Measurements from ENCODE around the gene HSF2. TPM values are rescaled to one million over a fixed set of nuclear protein-coding genes. Genes with fewer than 3 reads are reported as not detected.

HSF2 gene
- total RNA-seq, 1 donor from 2014 or later = 10.3 TPM

DNA sequence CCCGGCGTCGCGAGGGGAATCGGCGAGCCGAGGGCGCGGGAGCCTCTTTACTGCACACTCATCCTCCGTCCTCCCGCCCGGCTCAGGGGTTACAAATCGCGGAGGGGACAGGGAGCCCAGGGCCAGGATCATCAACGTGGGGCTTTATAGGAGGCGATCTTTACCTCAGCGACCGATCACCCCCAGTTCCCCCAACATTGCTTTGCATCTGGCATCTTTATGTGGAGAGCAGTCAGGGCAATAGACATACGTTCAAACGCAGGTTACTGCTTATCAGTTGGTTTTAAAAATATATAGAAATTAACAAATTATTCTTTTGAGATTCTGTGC, 634 bp downstream of the HSF2 start:
- DNase-seq (ENCODE audit: low spot score) = peak; percentile 42

DNA sequence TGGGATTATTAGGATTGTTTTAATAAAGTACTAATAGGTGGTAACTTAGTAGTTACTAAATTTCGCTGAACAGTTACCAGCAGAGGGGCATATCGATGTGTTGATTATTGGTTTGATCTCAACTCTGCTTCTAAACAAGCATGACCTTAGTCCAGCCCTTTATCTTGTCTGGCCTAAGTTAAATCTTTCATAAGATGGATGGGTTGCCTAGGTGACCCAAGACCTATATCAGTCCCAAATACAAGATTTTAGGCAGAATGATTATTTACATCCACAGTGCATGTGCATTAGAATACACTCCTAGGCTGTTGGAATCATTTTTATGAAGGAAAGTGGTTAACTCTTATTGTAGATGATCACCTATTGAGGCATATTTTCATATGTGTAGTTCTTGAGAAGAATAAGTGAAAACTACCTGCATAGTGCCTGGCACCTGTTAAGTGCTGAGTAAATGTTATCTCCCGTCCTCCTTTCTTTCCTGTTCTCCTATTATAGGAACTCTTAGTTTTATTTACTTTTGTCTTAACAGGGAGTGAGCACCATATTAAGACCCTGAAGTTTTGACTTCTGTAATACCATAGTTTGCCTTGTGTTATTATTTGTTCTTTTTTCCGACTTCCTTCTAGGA, 1.1 kb downstream of the HSF2 start:
- no peak for DNase-seq (ENCODE audit: low spot score)

- DNase-seq (ENCODE audit: low spot score) = no peak
Measured at GRCh38 chr6:122401104-122401503, 1.7 kb downstream of the HSF2 start.

- no peak for DNase-seq (ENCODE audit: low spot score)
Measured at GRCh38 chr6:122404444-122404843, 5.0 kb downstream of the HSF2 start.

DNA sequence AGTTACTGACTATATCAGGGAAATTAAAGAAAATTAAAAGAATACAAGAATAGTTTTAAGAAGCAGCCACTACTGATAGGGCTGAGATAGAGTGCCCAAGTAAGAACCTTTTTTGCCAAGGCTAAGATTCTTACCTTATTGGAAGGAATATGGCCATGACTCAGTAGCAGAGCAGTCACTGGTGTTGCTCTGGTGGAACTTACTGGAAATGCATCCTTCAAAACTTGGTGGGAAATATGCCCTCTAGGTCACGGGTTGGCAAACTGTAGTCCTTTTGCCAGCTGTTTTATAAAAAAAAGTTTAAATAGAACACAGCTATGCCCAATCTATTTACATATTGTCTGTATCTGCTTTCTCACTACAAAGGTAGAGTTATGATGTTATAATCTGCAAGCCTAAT, 6.0 kb downstream of the HSF2 start:
- DNase-seq (ENCODE audit: low spot score) = no peak

DNA sequence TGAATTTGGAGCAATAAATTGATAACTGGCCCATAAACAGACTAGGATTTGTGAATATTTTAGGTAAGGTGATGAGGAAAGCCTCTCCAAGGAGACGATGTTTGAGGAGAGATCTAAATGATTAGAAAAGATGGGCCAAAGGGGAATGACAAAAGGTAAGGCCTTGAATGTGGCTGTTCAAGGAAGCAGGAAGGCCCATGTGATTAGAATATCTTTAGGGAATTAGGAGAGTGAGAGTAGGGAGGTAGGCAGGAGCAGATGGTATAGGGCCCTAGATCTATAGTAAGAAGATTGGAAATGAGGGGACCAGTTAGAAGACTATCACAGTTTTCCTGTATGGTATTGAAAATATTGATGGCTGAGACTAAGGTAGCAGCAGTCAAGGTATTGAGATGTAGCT, 6.7 kb downstream of the HSF2 start:
- DNase-seq (ENCODE audit: low spot score) = no peak

- DNase-seq (ENCODE audit: low spot score) = no peak
Measured at GRCh38 chr6:122407712-122408111, 8.3 kb downstream of the HSF2 start.

- DNase-seq (ENCODE audit: low spot score) = no peak
Measured at GRCh38 chr6:122408240-122408639, 8.8 kb downstream of the HSF2 start.

GRCh38 chr6:122408702-122409458, 9.4 kb downstream of the HSF2 start:
- DNase-seq (ENCODE audit: low spot score) = no peak

DNA sequence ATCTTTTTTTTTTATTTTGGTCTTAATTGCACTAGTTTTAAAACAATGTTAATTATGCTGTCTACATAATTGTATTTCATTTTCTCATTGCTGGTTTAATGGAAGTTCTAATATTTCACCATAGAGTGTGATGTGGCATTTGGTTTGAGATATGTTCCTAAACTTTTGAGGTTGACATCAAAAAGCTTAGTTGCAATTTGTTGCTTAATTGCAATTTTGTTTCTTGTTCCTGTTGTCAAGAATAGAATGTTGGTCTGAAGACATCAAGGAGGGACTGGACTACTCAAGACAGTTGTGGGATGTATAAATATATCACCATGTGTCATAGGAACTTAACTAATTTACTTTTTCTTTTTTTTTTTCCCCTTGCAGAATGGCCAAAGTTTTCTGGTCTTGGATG, 12.5 kb downstream of the HSF2 start:
- no peak for DNase-seq (ENCODE audit: low spot score)

GRCh38 chr6:122416825-122417224, 17.4 kb downstream of the HSF2 start:
- DNase-seq (ENCODE audit: low spot score) = no peak

DNA sequence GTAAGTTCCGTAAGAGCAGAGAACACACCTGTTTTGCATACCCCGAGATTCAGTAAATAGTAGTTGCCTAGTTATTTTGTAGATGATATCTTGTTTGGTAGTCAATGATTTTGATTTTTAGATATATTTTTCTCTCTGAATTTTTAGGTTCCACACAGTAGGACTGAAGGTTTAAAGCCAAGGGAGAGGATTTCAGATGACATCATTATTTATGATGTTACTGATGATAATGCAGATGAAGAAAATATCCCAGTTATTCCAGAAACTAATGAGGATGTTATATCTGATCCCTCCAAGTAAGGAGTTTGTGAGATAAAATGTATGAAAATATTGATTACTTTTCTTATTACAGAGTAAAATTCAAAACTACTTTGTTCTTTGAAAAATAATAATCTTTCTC, 22.6 kb downstream of the HSF2 start:
- DNase-seq (ENCODE audit: low spot score) = no peak

GRCh38 chr6:122422614-122423267, 23.3 kb downstream of the HSF2 start:
- no peak for DNase-seq (ENCODE audit: low spot score)

DNA sequence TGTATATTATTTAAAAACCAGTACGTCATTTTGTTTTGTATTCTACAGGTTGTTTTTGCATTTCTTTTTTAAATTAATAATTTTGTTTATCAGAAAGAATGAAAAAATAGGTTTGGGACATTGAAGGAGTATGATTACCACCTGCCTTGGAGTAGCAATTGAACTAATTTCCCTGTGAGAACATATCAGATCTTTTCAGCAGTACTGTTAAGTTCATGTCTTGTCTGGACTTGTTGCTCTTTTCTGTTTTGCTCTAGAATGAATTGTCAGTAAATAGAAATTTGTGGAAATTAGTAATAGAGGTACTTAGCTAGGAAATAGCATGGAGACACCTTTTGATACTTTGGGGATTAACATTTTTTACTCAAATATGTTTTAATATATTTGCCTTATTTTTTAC, 24.3 kb downstream of the HSF2 start:
- no peak for DNase-seq (ENCODE audit: low spot score)

GRCh38 chr6:122426597-122426996, 27.1 kb downstream of the HSF2 start:
- DNase-seq (ENCODE audit: low spot score) = no peak

GRCh38 chr6:122428781-122429180, 29.3 kb downstream of the HSF2 start:
- DNase-seq (ENCODE audit: low spot score) = no peak

DNA sequence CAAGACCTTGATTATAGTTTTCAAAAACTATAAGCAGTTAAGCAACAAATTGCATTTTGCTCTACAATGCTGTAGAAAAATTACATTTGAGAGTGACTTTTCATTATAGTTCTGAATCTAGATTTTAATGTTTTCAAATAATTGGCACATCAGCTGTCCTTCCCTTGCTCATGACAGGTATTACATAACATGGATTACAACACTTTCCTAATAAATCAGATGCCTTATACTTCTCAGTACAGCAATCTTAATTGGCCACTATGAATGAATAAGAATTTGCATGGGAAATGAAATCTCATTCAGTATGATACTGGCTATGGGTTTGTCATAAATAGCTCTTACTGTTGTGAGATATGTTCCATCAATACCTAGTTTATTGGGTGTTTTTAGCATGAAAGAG, 29.9 kb downstream of the HSF2 start:
- DNase-seq (ENCODE audit: low spot score) = no peak

DNA sequence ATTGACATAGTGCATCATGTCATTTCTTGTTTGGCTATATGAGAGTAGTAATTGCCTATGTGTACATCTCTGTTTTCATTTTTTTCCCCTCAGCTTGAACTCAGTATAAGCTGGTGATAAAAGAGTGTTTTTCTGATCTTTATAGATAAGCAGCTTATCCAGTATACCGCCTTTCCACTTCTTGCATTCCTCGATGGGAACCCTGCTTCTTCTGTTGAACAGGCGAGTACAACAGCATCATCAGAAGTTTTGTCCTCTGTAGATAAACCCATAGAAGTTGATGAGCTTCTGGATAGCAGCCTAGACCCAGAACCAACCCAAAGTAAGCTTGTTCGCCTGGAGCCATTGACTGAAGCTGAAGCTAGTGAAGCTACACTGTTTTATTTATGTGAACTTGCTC, 32.3 kb downstream of the HSF2 start:
- DNase-seq (ENCODE audit: low spot score) = no peak

GRCh38 chr6:122432816-122433215, 33.4 kb downstream of the HSF2 start:
- no peak for DNase-seq (ENCODE audit: low spot score)

DNA sequence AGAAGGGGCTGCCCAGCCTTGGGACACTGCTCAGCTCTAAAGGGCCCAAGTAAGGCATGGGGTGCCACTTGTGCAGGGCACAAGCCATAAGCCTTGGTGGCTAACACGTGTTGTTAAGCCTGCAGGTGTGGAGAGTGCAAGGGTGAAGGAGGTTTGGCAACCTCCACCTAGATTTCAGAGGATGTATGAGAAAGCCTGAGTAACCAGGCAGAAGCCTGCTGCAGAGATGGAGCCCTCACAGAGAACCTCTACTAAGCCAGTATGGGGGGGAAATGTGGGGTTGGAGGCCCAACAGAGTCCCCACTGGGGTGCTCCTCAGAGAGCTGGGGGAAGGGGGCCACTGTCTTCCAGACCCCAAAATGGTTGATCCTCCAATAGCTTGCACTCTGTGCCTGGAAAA, 39.5 kb downstream of the HSF2 start:
- DNase-seq (ENCODE audit: low spot score) = no peak

DNA sequence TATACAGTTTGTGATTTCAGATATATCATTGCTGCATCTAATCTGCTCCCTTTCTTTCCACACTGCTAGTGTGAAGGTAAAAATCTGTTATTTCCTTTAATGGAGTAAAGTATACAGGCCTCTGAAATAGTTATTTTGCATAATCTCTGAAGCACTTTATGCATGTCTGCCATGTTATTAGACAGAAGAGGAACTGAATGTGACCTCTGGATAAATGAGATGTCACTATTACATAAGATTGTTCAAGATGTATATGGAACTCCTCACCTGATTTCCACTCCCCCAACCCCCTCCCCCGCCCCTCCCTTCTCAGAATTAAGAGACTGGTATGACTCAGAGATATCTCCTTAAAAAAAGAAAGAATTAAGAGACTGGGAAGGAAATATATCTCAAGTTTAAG, 45.8 kb downstream of the HSF2 start:
- DNase-seq (ENCODE audit: low spot score) = no peak

- DNase-seq (ENCODE audit: low spot score) = no peak
Measured at GRCh38 chr6:122449069-122449468, 49.6 kb downstream of the HSF2 start.

GRCh38 chr6:122452509-122452908, 53.1 kb downstream of the HSF2 start:
- no peak for DNase-seq (ENCODE audit: low spot score)
